HCT116 (cell line): Measurements from ENCODE around the gene HOXC4. TPM values are rescaled to one million over a fixed set of nuclear protein-coding genes. Genes with fewer than 3 reads are reported as not detected.

ENCODE experiments used
- ATAC-seq: fragments of 200-7000 bp; cut with Tn5 transposase; 2 replicates; pipeline ENCODE4 v1.9.1; 2020; ENCODE audit warnings: mild to moderate bottlenecking, moderate library complexity
- BruUV-seq: library from RNA; stranded (reverse); fragments of 400-500 nt; replicated peaks from 2 replicates; lab custom pipeline; 2021; lab: Mats Ljungman, UMichigan
- CTCF ChIA-PET: fragments of 300-600 bp; sonication (Branson Sonifier 250); formaldehyde crosslinking; loops from one replicate; lab custom pipeline; 2021; ENCODE audit warnings: antibody characterized with exemption; lab: Charles Lee
- POLR2A ChIA-PET: fragments of 300-600, 350-600 bp; sonication (Branson Sonifier 250); formaldehyde crosslinking; loops from one replicate; lab custom pipeline; 2021; ENCODE audit warnings: antibody characterized with exemption; lab: Charles Lee
- RAD21 ChIA-PET, 2 experiments: fragments of 300-600 bp; sonication (Branson Sonifier 250); formaldehyde crosslinking; loops; one replicate each; lab custom pipeline; 2023; ENCODE audit warnings: low total read pairs in 2 of 2; ENCODE audit not compliant: uncharacterized antibody in 2 of 2, unreplicated experiment in 2 of 2, low non-redundant PET in 1 of 2; lab: Charles Lee
- DNase-seq: peaks from one replicate; pipeline ENCODE4 v3.0.0-alpha.2; 2010; ENCODE audit warnings: low read depth, low spot score
- H2AFZ ChIP-seq: fragments of 200-600 bp; shearing (Covaris generic), sonication (generic); 2 replicates; pipeline ENCODE4 v1.6.1; 2017; ENCODE audit warnings: low read depth, mixed run types, mixed read lengths, antibody characterized with exemption, low read length; ENCODE audit not compliant: poor library complexity, severe bottlenecking
- H3K27ac ChIP-seq: 2 replicates; pipeline ENCODE4 v1.5.1; 2012; ENCODE audit warnings: low read depth, low read length
- H3K27me3 ChIP-seq: fragments of 200-600 bp; sonication (generic); 2 replicates; pipeline ENCODE4 v1.6.1; 2016; ENCODE audit warnings: mixed run types, low read length, mixed read lengths; ENCODE audit not compliant: insufficient read depth
- H3K36me3 ChIP-seq, 2 experiments: fragments of 200-500 bp in 1 of 2; fragments of 200-600 bp in 1 of 2; sonication (Bioruptor generic) in 1 of 2; sonication (generic) in 1 of 2; 2 replicates each; pipeline versions ENCODE4 v1.5.1 to v1.6.1; 2014 to 2016; ENCODE audit warnings: low read length in 2 of 2, inconsistent platforms in 1 of 2, mixed read lengths in 1 of 2, mixed run types in 1 of 2; ENCODE audit not compliant: insufficient read depth in 2 of 2, control insufficient read depth in 1 of 2
- H3K4me1 ChIP-seq, 2 experiments: fragments of 200-600 bp in 1 of 2; sonication (generic) in 1 of 2; 2 replicates each; pipeline versions ENCODE4 v1.5.1 to v1.6.1; 2012 to 2017; ENCODE audit warnings: low read length in 2 of 2, inconsistent platforms in 1 of 2, mild to moderate bottlenecking in 1 of 2, mixed read lengths in 1 of 2, mixed run types in 1 of 2, moderate library complexity in 1 of 2; ENCODE audit not compliant: insufficient read depth in 2 of 2, control insufficient read depth in 1 of 2
- H3K4me2 ChIP-seq: fragments of 200-600 bp; sonication (generic); 2 replicates; pipeline ENCODE4 v1.6.1; 2017; ENCODE audit warnings: mixed run types, low read length, mixed read lengths
- H3K4me3 ChIP-seq, 2 experiments: fragments of 200-600 bp in 1 of 2; sonication (generic) in 1 of 2; replicated peaks in 1 of 2; 2 replicates each; pipeline ENCODE4 v1.5.1; 2011 to 2016; ENCODE audit warnings: low read length in 2 of 2, control low read depth in 1 of 2, low read depth in 1 of 2, mild to moderate bottlenecking in 1 of 2, mixed read lengths in 1 of 2, mixed run types in 1 of 2
- H3K79me2 ChIP-seq: fragments of 200-600 bp; sonication (generic); 2 replicates; pipeline ENCODE4 v1.6.1; 2017; ENCODE audit warnings: mild to moderate bottlenecking, mixed run types, low read length, moderate library complexity, mixed read lengths; ENCODE audit not compliant: insufficient read depth
- H3K9ac ChIP-seq: fragments of 200-600 bp; sonication (generic); 2 replicates; pipeline ENCODE4 v1.6.1; 2016; ENCODE audit warnings: low read length, mixed read lengths
- H3K9me2 ChIP-seq: fragments of 200-600 bp; sonication (generic), shearing (Covaris generic); 2 replicates; pipeline ENCODE4 v1.6.1; 2017; ENCODE audit warnings: mixed run types, mild to moderate bottlenecking, moderate library complexity; ENCODE audit not compliant: insufficient read depth
- H3K9me3 ChIP-seq, 2 experiments: fragments of 200-500 bp in 1 of 2; fragments of 200-600 bp in 1 of 2; sonication (Bioruptor generic) in 1 of 2; sonication (generic) in 1 of 2; 2 replicates each; pipeline ENCODE4 v1.6.1; 2014 to 2017; ENCODE audit warnings: low read length in 2 of 2, mixed read lengths in 2 of 2, inconsistent platforms in 1 of 2, low read depth in 1 of 2, mild to moderate bottlenecking in 1 of 2, mixed run types in 1 of 2, moderate library complexity in 1 of 2; ENCODE audit not compliant: control insufficient read depth in 1 of 2, insufficient read depth in 1 of 2
- H4K20me1 ChIP-seq: fragments of 200-600 bp; sonication (generic), shearing (Covaris generic); 2 replicates; pipeline ENCODE4 v1.6.1; 2017; ENCODE audit warnings: mixed run types, mild to moderate bottlenecking, moderate library complexity; ENCODE audit not compliant: insufficient read depth
- ATF3 ChIP-seq: IDR thresholded peaks from 2 replicates; pipeline ENCODE4 v1.6.1; 2012
- CEBPB ChIP-seq: IDR thresholded peaks from 2 replicates; pipeline ENCODE4 v1.6.1; 2012; ENCODE audit warnings: low read depth
- EGR1 ChIP-seq: IDR thresholded peaks from 2 replicates; pipeline ENCODE4 v1.6.1; 2012; ENCODE audit warnings: low read depth
- ELF1 ChIP-seq: IDR thresholded peaks from 2 replicates; pipeline ENCODE4 v1.6.1; 2012; ENCODE audit warnings: low read depth, borderline replicate concordance
- EZH2 ChIP-seq: fragments of 200-600 bp; sonication (generic); IDR thresholded peaks from 2 replicates; pipeline ENCODE4 v1.6.1; 2017; ENCODE audit warnings: antibody characterized with exemption, mixed run types
- EZH2phosphoT487 ChIP-seq: fragments of 200-600 bp; IDR thresholded peaks from 2 replicates; pipeline ENCODE4 v1.6.1; 2018; ENCODE audit warnings: antibody characterized with exemption, borderline replicate concordance
- FOSL1 ChIP-seq: IDR thresholded peaks from 2 replicates; pipeline ENCODE4 v1.6.1; 2012; ENCODE audit warnings: low read depth
- POLR2A ChIP-seq: IDR thresholded peaks from 2 replicates; pipeline ENCODE4 v1.7.0; 2011; ENCODE audit warnings: borderline replicate concordance; ENCODE audit not compliant: insufficient read depth, insufficient read length; ENCODE audit errors: extremely low read depth
- POLR2AphosphoS5 ChIP-seq: IDR thresholded peaks from 2 replicates; pipeline ENCODE4 v1.6.1; 2011; ENCODE audit warnings: mild to moderate bottlenecking, low read depth, low read length, moderate library complexity
- RAD21 ChIP-seq: IDR thresholded peaks from 2 replicates; pipeline ENCODE4 v1.6.1; 2012; ENCODE audit warnings: low read depth, mild to moderate bottlenecking
- SP1 ChIP-seq: IDR thresholded peaks from 2 replicates; pipeline ENCODE4 v1.6.1; 2012; ENCODE audit warnings: low read depth
- SRF ChIP-seq: IDR thresholded peaks from 2 replicates; pipeline ENCODE4 v1.6.1; 2012; ENCODE audit warnings: low read depth
- TCF7L2 ChIP-seq: IDR thresholded peaks from 2 replicates; pipeline ENCODE4 v1.7.0; 2011; ENCODE audit warnings: borderline replicate concordance, inconsistent platforms; ENCODE audit not compliant: insufficient read depth, insufficient read length; ENCODE audit errors: extremely low read depth
- YY1 ChIP-seq: IDR thresholded peaks from 2 replicates; pipeline ENCODE4 v1.6.1; 2011; ENCODE audit warnings: low read length, low read depth, moderate library complexity, mild to moderate bottlenecking; ENCODE audit not compliant: insufficient replicate concordance; ENCODE audit errors: extremely low read depth
- intact Hi-C: fragments of 100-400 bp; cut with micrococcal nuclease; formaldehyde crosslinking; loops from 2 replicates; pipeline ENCODE4 v1.10.0; 2022
- total RNA-seq: library from RNA; stranded (reverse); gene quantifications from one replicate; pipeline ENCODE4 v1.2.1, GENCODE V29; 2021; ENCODE audit not compliant: unreplicated experiment
- TF ChIP-seq, protein P1 (sequence below): IDR thresholded peaks from 2 replicates; pipeline ENCODE4 v1.6.1; 2012

Gene HOXC4
- total RNA-seq, 1 experiment from 2014 or later = 1.5 TPM

- Histone ChIP-seq H4K20me1 (no peaks in the 10 kb centered on the region), H3K9me2 (no peaks in the 10 kb centered on the region), H3K4me2 (no peak overlapping the region; the same call in 1 of the 2 replicates), H3K79me2 (no peaks in the 10 kb centered on the region), H3K9me3 (no peaks in the 10 kb centered on the region), H3K4me3 (no peak overlapping the region), H3K4me1 (peaks cover 0 to 12% of the 10 kb centered on the region in 2 experiments; a peak in 3 of 4 replicates), H3K27ac (no peak overlapping the region), H3K27me3 (no peaks in the 10 kb centered on the region), H2AFZ (no peak overlapping the region), H3K36me3 (no peaks in the 10 kb centered on the region), H3K9ac (no peak overlapping the region)
- ATAC-seq (no peak), DNase-seq (no peak)
- no TSS peak for BruUV-seq
- TF ChIP-seq POLR2AphosphoS5 (no peak), FOSL1 (no peak), RAD21 (no peak), EZH2 (no peak), EGR1 (no peak), YY1 (no peak), SRF (no peak), EZH2phosphoT487 (no peak), CEBPB (no peak), SP1 (no peak), ATF3 (no peak), ELF1 (no peak), POLR2A (no peak), TCF7L2 (no peak)
- TF ChIP-seq, protein P1, sequence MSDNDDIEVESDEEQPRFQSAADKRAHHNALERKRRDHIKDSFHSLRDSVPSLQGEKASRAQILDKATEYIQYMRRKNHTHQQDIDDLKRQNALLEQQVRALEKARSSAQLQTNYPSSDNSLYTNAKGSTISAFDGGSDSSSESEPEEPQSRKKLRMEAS = no peak
- intact Hi-C loops = no loop called here
- ChIA-PET CTCF (no interaction called here), POLR2A (no interaction called here), RAD21 (no interaction called here)
Observed at GRCh38 chr12:54039417-54040147, 14.1 kb upstream of the HOXC4 start.
